GM21529 (cell line): ENCODE measurements around the gene ZPR1.
"Not testable (repeated sequence)": the region's sequence is repeated elsewhere in the genome, so short reads cannot be mapped to it uniquely, and the experiment has no call there.

ENCODE experiments used
- ATAC-seq: cut with Tn5 transposase; IDR thresholded peaks from one replicate; pipeline ENCODE4 v1.9.1; 2021; ENCODE audit not compliant: unreplicated experiment

Gene ZPR1

GRCh38 chr11:116762132-116762531 lies 25.7 kb downstream of the ZPR1 start:
- ATAC-seq = no peak

- not testable (repeated sequence) for ATAC-seq
Measured at GRCh38 chr11:116756044-116756443, 31.8 kb downstream of the ZPR1 start.

GRCh38 chr11:116750070-116750718 lies 37.6 kb downstream of the ZPR1 start:
- no peak for ATAC-seq

- ATAC-seq = no peak
Measured at GRCh38 chr11:116742104-116742503, 45.7 kb downstream of the ZPR1 start.

- no peak for ATAC-seq
Measured at GRCh38 chr11:116740741-116741140, 47.1 kb downstream of the ZPR1 start.

GRCh38 chr11:116738975-116739374 lies 48.8 kb downstream of the ZPR1 start:
- no peak for ATAC-seq

GRCh38 chr11:116736763-116737162 lies 51.1 kb downstream of the ZPR1 start:
- no peak for ATAC-seq

GRCh38 chr11:116733969-116734508 lies 53.8 kb downstream of the ZPR1 start:
- ATAC-seq = no peak

- ATAC-seq = peak; percentile 50
Measured at GRCh38 chr11:116733043-116733755, 54.6 kb downstream of the ZPR1 start.

GRCh38 chr11:116732271-116733042 lies 55.4 kb downstream of the ZPR1 start:
- ATAC-seq = peak; percentile 78

- no peak for ATAC-seq
Measured at GRCh38 chr11:116731821-116732220, 56.0 kb downstream of the ZPR1 start.

- ATAC-seq = no peak
Measured at GRCh38 chr11:116731097-116731761, 56.6 kb downstream of the ZPR1 start.

GRCh38 chr11:116730601-116731000 lies 57.2 kb downstream of the ZPR1 start:
- no peak for ATAC-seq

- ATAC-seq = no peak
Measured at GRCh38 chr11:116730241-116730561, 57.6 kb downstream of the ZPR1 start.

- no peak for ATAC-seq
Measured at GRCh38 chr11:116729501-116730240, 58.2 kb downstream of the ZPR1 start.

GRCh38 chr11:116727990-116728389 lies 59.8 kb downstream of the ZPR1 start:
- ATAC-seq = no peak

GRCh38 chr11:116725434-116726221 lies 62.2 kb downstream of the ZPR1 start:
- ATAC-seq = no peak

GRCh38 chr11:116724813-116725212 lies 63.0 kb downstream of the ZPR1 start:
- no peak for ATAC-seq
